Keratinocyte (primary cell): ENCODE measurements around the gene STMN3.

Source experiments
- EZH2 ChIP-seq: IDR thresholded peaks from one replicate; pipeline ENCODE4 v1.6.1; 2012; ENCODE audit warnings: inconsistent platforms, mild to moderate bottlenecking, low read length, moderate library complexity
- TF ChIP-seq, protein P1 (sequence below), 3 experiments: IDR thresholded peaks in 1 of 3; conservative IDR thresholded peaks in 1 of 3; optimal IDR thresholded peaks in 1 of 3; 2 replicates in 2 of 3; 3 replicates in 1 of 3; pipeline versions ENCODE3 to v1.5.1; 2011; ENCODE audit warnings: low read length in 3 of 3, mild to moderate bottlenecking in 3 of 3, moderate library complexity in 2 of 3, control low read depth in 1 of 3, inconsistent platforms in 1 of 3; ENCODE audit not compliant: insufficient read depth in 2 of 3; ENCODE audit errors: extremely low read depth in 1 of 3

DNA sequence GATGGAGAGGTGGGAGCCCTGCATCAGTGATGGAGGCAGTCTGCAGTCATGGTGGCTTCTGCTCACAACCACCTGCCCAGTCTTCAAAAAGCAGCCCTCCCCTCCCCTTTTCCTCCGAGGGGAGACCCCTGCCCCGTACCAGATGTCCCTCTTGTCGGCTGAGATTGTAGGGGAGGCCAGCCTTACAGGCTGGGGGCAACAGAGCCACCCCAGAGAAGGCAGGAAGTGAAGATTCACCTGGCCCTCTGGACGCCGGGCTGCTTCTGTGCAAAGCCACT, 47.8 kb upstream of the STMN3 start:
- TF ChIP-seq, protein P1, sequence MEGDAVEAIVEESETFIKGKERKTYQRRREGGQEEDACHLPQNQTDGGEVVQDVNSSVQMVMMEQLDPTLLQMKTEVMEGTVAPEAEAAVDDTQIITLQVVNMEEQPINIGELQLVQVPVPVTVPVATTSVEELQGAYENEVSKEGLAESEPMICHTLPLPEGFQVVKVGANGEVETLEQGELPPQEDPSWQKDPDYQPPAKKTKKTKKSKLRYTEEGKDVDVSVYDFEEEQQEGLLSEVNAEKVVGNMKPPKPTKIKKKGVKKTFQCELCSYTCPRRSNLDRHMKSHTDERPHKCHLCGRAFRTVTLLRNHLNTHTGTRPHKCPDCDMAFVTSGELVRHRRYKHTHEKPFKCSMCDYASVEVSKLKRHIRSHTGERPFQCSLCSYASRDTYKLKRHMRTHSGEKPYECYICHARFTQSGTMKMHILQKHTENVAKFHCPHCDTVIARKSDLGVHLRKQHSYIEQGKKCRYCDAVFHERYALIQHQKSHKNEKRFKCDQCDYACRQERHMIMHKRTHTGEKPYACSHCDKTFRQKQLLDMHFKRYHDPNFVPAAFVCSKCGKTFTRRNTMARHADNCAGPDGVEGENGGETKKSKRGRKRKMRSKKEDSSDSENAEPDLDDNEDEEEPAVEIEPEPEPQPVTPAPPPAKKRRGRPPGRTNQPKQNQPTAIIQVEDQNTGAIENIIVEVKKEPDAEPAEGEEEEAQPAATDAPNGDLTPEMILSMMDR (optimal IDR thresholded peaks at IDR 0.05 in 1 of 3, IDR thresholded peaks at IDR 0.05 in 1 of 3, conservative IDR thresholded peaks at IDR 0.05 in 1 of 3; ENCODE audit: extremely low read depth in 1 of 3, insufficient read depth in 2 of 3, low read length in 3 of 3) = no peak
- TF ChIP-seq EZH2 = no peak
